ENCODE measurements around the gene DYNC1I1. TPM values are rescaled to one million over a fixed set of nuclear protein-coding genes. Genes with fewer than 3 reads are reported as not detected.

DYNC1I1 gene
- total RNA-seq, 1 experiment from 2014 or later: 3.6 TPM

GRCh38 chr7:95828824-95829790 is 56.8 kb downstream of the DYNC1I1 start:
- intact Hi-C loops (cut with micrococcal nuclease; ENCODE audit: unreplicated experiment): no loop called here
- Histone ChIP-seq H3K4me3 (ENCODE audit: low read depth, low read length, poor library complexity, severe bottlenecking) (no peak overlapping the region), H3K27me3 (replicated peaks; ENCODE audit: insufficient read depth, low read depth, low read length, poor library complexity) (no peaks in the 10 kb centered on the region), H3K9me3 (ENCODE audit: low read depth, low read length, poor library complexity, severe bottlenecking) (no peaks in the 10 kb centered on the region), H3K27ac (ENCODE audit: low read depth, low read length, poor library complexity, severe bottlenecking) (no peak overlapping the region), H3K36me3 (ENCODE audit: insufficient read depth, low read length, poor library complexity, severe bottlenecking) (no peaks in the 10 kb centered on the region), H3K4me1 (ENCODE audit: insufficient read depth, low read length, poor library complexity, severe bottlenecking) (no peaks in the 10 kb centered on the region)
- ChIA-PET POLR2A (ENCODE audit: low non-redundant PET) (no interaction called here), CTCF (no interaction called here)
- BruUV-seq (replicated peaks): no TSS peak
- TF ChIP-seq CTCF (conservative IDR thresholded peaks at IDR 0.05; ENCODE audit: low read depth, low read length) (no peak), EZH2 (IDR thresholded peaks at IDR 0.05; ENCODE audit: borderline replicate concordance, low read depth, low read length, poor library complexity, severe bottlenecking) (no peak)
- DNase-seq (ENCODE audit: low spot score): no peak

DNA sequence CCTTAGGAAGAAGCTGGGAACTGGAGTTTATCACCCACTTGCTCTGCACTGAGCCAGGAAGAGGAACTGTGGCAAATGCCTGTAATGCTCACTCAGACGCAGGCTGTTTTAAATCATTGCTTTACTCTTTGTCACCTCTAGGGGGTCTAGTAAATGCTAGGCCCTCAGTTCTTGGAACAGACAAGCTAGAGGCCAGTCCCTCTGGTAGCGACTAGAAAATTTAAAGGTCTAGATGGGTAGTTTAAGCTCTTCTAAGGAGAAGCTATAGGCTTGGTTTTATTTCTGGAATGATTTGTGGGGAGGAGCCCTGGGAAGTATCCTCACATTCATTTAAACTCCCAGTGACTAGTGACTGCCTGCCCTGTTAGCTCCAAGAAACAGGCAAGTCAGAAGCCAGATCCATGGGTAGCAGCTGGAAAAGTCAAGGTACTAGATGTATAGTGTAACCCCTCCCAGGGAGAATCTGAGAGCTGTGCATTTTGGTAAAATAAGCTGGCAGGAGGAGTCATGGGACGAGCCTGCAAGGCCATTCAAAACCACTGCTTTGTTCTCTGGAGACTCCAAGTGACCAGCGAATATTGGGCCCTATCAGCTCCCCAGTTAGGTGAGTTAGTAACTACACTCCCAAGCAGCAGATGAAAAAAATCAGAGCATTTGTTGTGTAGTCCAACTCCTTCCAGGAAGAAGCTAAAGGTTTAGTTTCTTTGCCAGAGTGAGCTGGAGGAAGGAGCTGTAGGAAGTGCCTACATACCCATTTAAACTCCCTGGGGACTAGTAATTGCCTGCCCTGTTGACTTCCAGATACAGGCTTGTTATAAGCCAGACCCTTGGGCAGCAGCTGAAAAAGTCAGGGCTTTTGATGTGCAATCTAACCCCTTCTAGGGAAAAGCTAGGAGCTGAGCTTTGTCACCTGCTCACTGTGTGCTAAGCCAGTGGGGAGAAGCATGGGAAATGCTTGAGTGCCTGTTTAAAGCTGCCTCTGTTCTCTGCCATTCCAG is 68.9 kb downstream of the DYNC1I1 start:
- TF ChIP-seq CTCF (conservative IDR thresholded peaks at IDR 0.05; ENCODE audit: low read depth, low read length) (peak; percentile 66), EZH2 (IDR thresholded peaks at IDR 0.05; ENCODE audit: borderline replicate concordance, low read depth, low read length, poor library complexity, severe bottlenecking) (no peak)
- H3K4me1 ChIP-seq (ENCODE audit: insufficient read depth, low read length, poor library complexity, severe bottlenecking): no peaks in the 10 kb centered on the region
- intact Hi-C loops (cut with micrococcal nuclease; ENCODE audit: unreplicated experiment): no loop called here
- ChIA-PET CTCF (interaction anchor here (1.1 kb wide), 1 partner anchor 30 kb away, joined by 6 read pairs; no protein-coding TSS in a partner anchor), POLR2A (ENCODE audit: low non-redundant PET) (interaction anchor here (0.6 kb wide), 1 partner anchor 37 kb away, joined by 5 read pairs; no protein-coding TSS in a partner anchor)
- DNase-seq (ENCODE audit: low spot score): peak; percentile 50
- H3K27ac ChIP-seq (ENCODE audit: low read depth, low read length, poor library complexity, severe bottlenecking): no peak overlapping the region
- no peaks in the 10 kb centered on the region for H3K27me3 ChIP-seq (replicated peaks; ENCODE audit: insufficient read depth, low read depth, low read length, poor library complexity)
- no peak overlapping the region for H3K4me3 ChIP-seq (ENCODE audit: low read depth, low read length, poor library complexity, severe bottlenecking)
- no TSS peak for BruUV-seq (replicated peaks)
- H3K9me3 ChIP-seq (ENCODE audit: low read depth, low read length, poor library complexity, severe bottlenecking): peaks cover 3% of the 10 kb centered on the region
- H3K36me3 ChIP-seq (ENCODE audit: insufficient read depth, low read length, poor library complexity, severe bottlenecking): no peaks in the 10 kb centered on the region

DNA sequence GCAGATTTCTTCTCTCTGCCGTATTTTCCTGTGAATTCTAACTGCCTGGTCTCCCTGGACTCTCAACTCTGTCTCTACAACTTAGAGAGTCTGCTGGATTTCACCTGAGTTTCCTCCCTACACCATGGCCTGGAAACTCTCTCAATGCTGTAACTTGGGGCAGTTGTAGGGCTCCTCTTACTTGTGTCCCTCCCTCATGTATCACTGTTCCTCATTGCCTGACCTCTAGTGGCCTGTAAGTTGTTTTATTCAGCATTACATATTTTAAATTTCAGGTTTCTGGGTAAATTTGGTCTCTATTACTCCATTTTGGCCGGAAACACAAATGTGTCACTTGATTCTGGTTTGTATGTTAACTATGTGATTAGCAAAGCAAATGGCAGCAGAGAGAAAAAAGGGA is 70.9 kb downstream of the DYNC1I1 start:
- POLR2A ChIA-PET (ENCODE audit: low non-redundant PET): no interaction called here
- no peak overlapping the region for H3K27ac ChIP-seq (ENCODE audit: low read depth, low read length, poor library complexity, severe bottlenecking)
- CTCF ChIA-PET: no interaction called here
- no peaks in the 10 kb centered on the region for H3K36me3 ChIP-seq (ENCODE audit: insufficient read depth, low read length, poor library complexity, severe bottlenecking)
- H3K27me3 ChIP-seq (replicated peaks; ENCODE audit: insufficient read depth, low read depth, low read length, poor library complexity): no peaks in the 10 kb centered on the region
- intact Hi-C loops (cut with micrococcal nuclease; ENCODE audit: unreplicated experiment): no loop called here
- H3K9me3 ChIP-seq (ENCODE audit: low read depth, low read length, poor library complexity, severe bottlenecking): peaks cover 2% of the 10 kb centered on the region
- 0 out of 2 replicates have a peak, but pooled peaks have one; percentile 24 for TF ChIP-seq CTCF (conservative IDR thresholded peaks at IDR 0.05; ENCODE audit: low read depth, low read length)
- TF ChIP-seq EZH2 (IDR thresholded peaks at IDR 0.05; ENCODE audit: borderline replicate concordance, low read depth, low read length, poor library complexity, severe bottlenecking): no peak
- no peaks in the 10 kb centered on the region for H3K4me1 ChIP-seq (ENCODE audit: insufficient read depth, low read length, poor library complexity, severe bottlenecking)
- H3K4me3 ChIP-seq (ENCODE audit: low read depth, low read length, poor library complexity, severe bottlenecking): no peak overlapping the region
- no peak for DNase-seq (ENCODE audit: low spot score)
- no TSS peak for BruUV-seq (replicated peaks)

All from A673 (cell line).